ENCODE data around the gene A2ML1. TPM values are rescaled to one million over a fixed set of nuclear protein-coding genes. Genes with fewer than 3 reads are reported as not detected.

Gene A2ML1
- total and polyA plus RNA-seq, 2 donors from 2014 or later: not detected

- peak in 4 of 5 donors; percentile 31 to 66 (median 40) for DNase-seq
- Histone ChIP-seq H3K27ac (ENCODE audit: low read depth in 2 of 2, low read length in 2 of 2) (no peak overlapping the region), H3K4me1 (ENCODE audit: control insufficient read depth in 2 of 3, insufficient read depth in 2 of 3, low read depth in 1 of 3, low read length in 3 of 3) (no peaks in the 10 kb centered on the region), H3K9ac (ENCODE audit: low read length in 3 of 3) (no peak overlapping the region), H3K9me3 (ENCODE audit: control insufficient read depth in 2 of 3, insufficient read depth in 1 of 3, low read length in 3 of 3) (no peaks in the 10 kb centered on the region), H3K4me3 (ENCODE audit: low read length in 3 of 3) (no peak overlapping the region), H3K27me3 (ENCODE audit: control insufficient read depth, insufficient read depth, low read length) (no peaks in the 10 kb centered on the region), H3K36me3 (ENCODE audit: control insufficient read depth in 2 of 3, insufficient read depth in 3 of 3, low read length in 3 of 3) (no peaks in the 10 kb centered on the region)
- FAIRE-seq: no peak
- TF ChIP-seq, protein P1, sequence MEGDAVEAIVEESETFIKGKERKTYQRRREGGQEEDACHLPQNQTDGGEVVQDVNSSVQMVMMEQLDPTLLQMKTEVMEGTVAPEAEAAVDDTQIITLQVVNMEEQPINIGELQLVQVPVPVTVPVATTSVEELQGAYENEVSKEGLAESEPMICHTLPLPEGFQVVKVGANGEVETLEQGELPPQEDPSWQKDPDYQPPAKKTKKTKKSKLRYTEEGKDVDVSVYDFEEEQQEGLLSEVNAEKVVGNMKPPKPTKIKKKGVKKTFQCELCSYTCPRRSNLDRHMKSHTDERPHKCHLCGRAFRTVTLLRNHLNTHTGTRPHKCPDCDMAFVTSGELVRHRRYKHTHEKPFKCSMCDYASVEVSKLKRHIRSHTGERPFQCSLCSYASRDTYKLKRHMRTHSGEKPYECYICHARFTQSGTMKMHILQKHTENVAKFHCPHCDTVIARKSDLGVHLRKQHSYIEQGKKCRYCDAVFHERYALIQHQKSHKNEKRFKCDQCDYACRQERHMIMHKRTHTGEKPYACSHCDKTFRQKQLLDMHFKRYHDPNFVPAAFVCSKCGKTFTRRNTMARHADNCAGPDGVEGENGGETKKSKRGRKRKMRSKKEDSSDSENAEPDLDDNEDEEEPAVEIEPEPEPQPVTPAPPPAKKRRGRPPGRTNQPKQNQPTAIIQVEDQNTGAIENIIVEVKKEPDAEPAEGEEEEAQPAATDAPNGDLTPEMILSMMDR (IDR thresholded peaks at IDR 0.05; ENCODE audit: borderline replicate concordance, extremely low read depth, insufficient read depth): peak; percentile 66
- intact Hi-C loops (cut with DNase I): no loop called here
These were observed 37.9 kb downstream of the A2ML1 start for GRCh38 chr12:8860165-8860961.

GRCh38 chr12:8866429-8866828, 44.0 kb downstream of the A2ML1 start:
- Histone ChIP-seq H3K4me1 (ENCODE audit: control insufficient read depth in 2 of 3, insufficient read depth in 2 of 3, low read depth in 1 of 3, low read length in 3 of 3) (no peaks in the 10 kb centered on the region), H3K9ac (ENCODE audit: low read length in 3 of 3) (no peak overlapping the region), H3K4me3 (ENCODE audit: low read length in 3 of 3) (no peak overlapping the region), H3K27me3 (ENCODE audit: control insufficient read depth, insufficient read depth, low read length) (no peaks in the 10 kb centered on the region), H3K36me3 (ENCODE audit: control insufficient read depth in 2 of 3, insufficient read depth in 3 of 3, low read length in 3 of 3) (no peaks in the 10 kb centered on the region), H3K9me3 (ENCODE audit: control insufficient read depth in 2 of 3, insufficient read depth in 1 of 3, low read length in 3 of 3) (no peaks in the 10 kb centered on the region), H3K27ac (ENCODE audit: low read depth in 2 of 2, low read length in 2 of 2) (no peak overlapping the region)
- FAIRE-seq (no peak), DNase-seq (no peak)
- intact Hi-C loops (cut with DNase I): no loop called here
- TF ChIP-seq, protein P1 (IDR thresholded peaks at IDR 0.05; ENCODE audit: borderline replicate concordance, extremely low read depth, insufficient read depth): no peak

GRCh38 chr12:8867009-8867408, 44.6 kb downstream of the A2ML1 start:
- intact Hi-C loops (cut with DNase I): no loop called here
- H3K4me1 ChIP-seq (ENCODE audit: control insufficient read depth in 2 of 3, insufficient read depth in 2 of 3, low read depth in 1 of 3, low read length in 3 of 3): no peaks in the 10 kb centered on the region
- no peak overlapping the region for H3K4me3 ChIP-seq (ENCODE audit: low read length in 3 of 3)
- no peak overlapping the region for H3K9ac ChIP-seq (ENCODE audit: low read length in 3 of 3)
- TF ChIP-seq, protein P1 (IDR thresholded peaks at IDR 0.05; ENCODE audit: borderline replicate concordance, extremely low read depth, insufficient read depth): no peak
- DNase-seq: no peak
- no peak for FAIRE-seq
- H3K9me3 ChIP-seq (ENCODE audit: control insufficient read depth in 2 of 3, insufficient read depth in 1 of 3, low read length in 3 of 3): no peaks in the 10 kb centered on the region
- H3K27ac ChIP-seq (ENCODE audit: low read depth in 2 of 2, low read length in 2 of 2): no peak overlapping the region
- H3K36me3 ChIP-seq (ENCODE audit: control insufficient read depth in 2 of 3, insufficient read depth in 3 of 3, low read length in 3 of 3): no peaks in the 10 kb centered on the region
- no peaks in the 10 kb centered on the region for H3K27me3 ChIP-seq (ENCODE audit: control insufficient read depth, insufficient read depth, low read length)

All from kidney (tissue), 14 donors.